GM23338 (cell line): ENCODE measurements around the gene IL1RAPL2. TPM values are rescaled to one million over a fixed set of nuclear protein-coding genes. Genes with fewer than 3 reads are reported as not detected.

Experiments
- ATAC-seq: fragments of 200-7000 bp; cut with Tn5 transposase; 3 replicates; pipeline ENCODE4 v1.9.1; 2020
- DNase-seq: peaks from one replicate; pipeline ENCODE4 v3.0.0-alpha.2; 2015; ENCODE audit warnings: low spot score
- H2AFZ ChIP-seq: fragments of 200-600 bp; sonication (generic); 2 replicates; pipeline ENCODE4 v1.8.0; 2016; ENCODE audit warnings: antibody characterized with exemption, mild to moderate bottlenecking, moderate library complexity
- H3F3A ChIP-seq: fragments of 200-600 bp; sonication (generic); replicated peaks from 2 replicates; pipeline ENCODE4 v1.8.0; 2017; ENCODE audit warnings: antibody characterized with exemption, mixed run types, low read depth
- H3K27ac ChIP-seq: fragments of 200-600 bp; sonication (generic); 2 replicates; pipeline ENCODE4 v1.6.1; 2016; ENCODE audit warnings: low read depth
- H3K27me3 ChIP-seq: fragments of 200-600 bp; sonication (generic); 2 replicates; pipeline ENCODE4 v1.8.0; 2016; ENCODE audit warnings: mild to moderate bottlenecking, mixed run types, moderate library complexity; ENCODE audit not compliant: insufficient read depth
- H3K36me3 ChIP-seq: fragments of 200-600 bp; sonication (generic); 2 replicates; pipeline ENCODE4 v1.8.0; 2016; ENCODE audit warnings: mild to moderate bottlenecking; ENCODE audit not compliant: insufficient read depth
- H3K4me1 ChIP-seq: fragments of 200-600 bp; sonication (generic); 2 replicates; pipeline ENCODE4 v1.8.0; 2016; ENCODE audit warnings: mild to moderate bottlenecking, moderate library complexity; ENCODE audit not compliant: insufficient read depth
- H3K4me2 ChIP-seq: fragments of 200-600 bp; sonication (generic); 2 replicates; pipeline ENCODE4 v1.7.1; 2017; ENCODE audit warnings: mixed run types
- H3K4me3 ChIP-seq: fragments of 200-600 bp; sonication (generic); 2 replicates; pipeline ENCODE4 v1.6.1; 2016; ENCODE audit warnings: mixed run types
- H3K79me2 ChIP-seq: fragments of 200-600 bp; sonication (generic); replicated peaks from 2 replicates; pipeline ENCODE4 v1.8.0; 2017; ENCODE audit warnings: mild to moderate bottlenecking; ENCODE audit not compliant: insufficient read depth
- H3K9me2 ChIP-seq: fragments of 200-600 bp; sonication (generic); 2 replicates; pipeline ENCODE4 v1.8.0; 2017; ENCODE audit not compliant: insufficient read depth
- H4K20me1 ChIP-seq: fragments of 200-600 bp; sonication (generic); replicated peaks from 2 replicates; pipeline ENCODE4 v1.8.0; 2017; ENCODE audit warnings: mild to moderate bottlenecking; ENCODE audit not compliant: insufficient read depth
- H3K27ac Mint-ChIP-seq: 2 replicates; pipeline ENCODE4 v1.8.0; 2020; ENCODE audit warnings: inconsistent platforms, mild to moderate bottlenecking, moderate library complexity, mixed read lengths
- H3K27me3 Mint-ChIP-seq: 3 replicates; pipeline ENCODE4 v1.8.0; 2022; ENCODE audit warnings: low read depth, mild to moderate bottlenecking, moderate library complexity, mixed read lengths, inconsistent platforms; ENCODE audit not compliant: insufficient read depth, poor library complexity
- H3K36me3 Mint-ChIP-seq: 3 replicates; pipeline ENCODE4 v1.8.0; 2021; ENCODE audit warnings: low read depth, mild to moderate bottlenecking, inconsistent platforms, moderate library complexity, mixed read lengths
- H3K4me1 Mint-ChIP-seq: 3 replicates; pipeline ENCODE4 v1.8.0; 2020; ENCODE audit warnings: mild to moderate bottlenecking, inconsistent platforms, mixed read lengths
- H3K4me3 Mint-ChIP-seq: 3 replicates; pipeline ENCODE4 v1.8.0; 2021; ENCODE audit warnings: moderate library complexity, mild to moderate bottlenecking, inconsistent platforms, mixed read lengths
- H3K9me3 Mint-ChIP-seq: 3 replicates; pipeline ENCODE4 v1.8.0; 2020; ENCODE audit warnings: moderate library complexity, mild to moderate bottlenecking, inconsistent platforms, mixed read lengths
- CREB1 ChIP-seq: fragments of 250-450 bp; sonication (Bioruptor Pico); IDR thresholded peaks from 2 replicates; pipeline ENCODE4 v1.5.0; 2020; ENCODE audit warnings: low read depth, mild to moderate bottlenecking, moderate library complexity
- CTCF ChIP-seq, 2 experiments: fragments of 200-600 bp in 1 of 2; sonication (generic) in 1 of 2; conservative IDR thresholded peaks; 2 replicates each; pipeline versions ENCODE4 v1.5.1 to v1.6.1; 2016 to 2017; ENCODE audit warnings: antibody characterized with exemption in 2 of 2, low read depth in 2 of 2, mild to moderate bottlenecking in 2 of 2, moderate library complexity in 1 of 2
- EZH2 ChIP-seq: fragments of 200-600 bp; sonication (generic); IDR thresholded peaks from one replicate; pipeline ENCODE4 v1.8.0; 2017; ENCODE audit warnings: antibody characterized with exemption, mild to moderate bottlenecking, low read depth; ENCODE audit not compliant: unreplicated experiment
- EZH2phosphoT487 ChIP-seq: fragments of 200-600 bp; sonication (generic); IDR thresholded peaks from one replicate; pipeline ENCODE4 v1.8.1; 2018; ENCODE audit warnings: antibody characterized with exemption; ENCODE audit not compliant: unreplicated experiment
- JUNB ChIP-seq: IDR thresholded peaks from one replicate; pipeline ENCODE4 v1.6.1; 2016; ENCODE audit warnings: antibody characterized with exemption; ENCODE audit not compliant: unreplicated experiment
- NANOG ChIP-seq: IDR thresholded peaks from 2 replicates; pipeline ENCODE4 v1.6.1; 2016; ENCODE audit warnings: antibody characterized with exemption, borderline replicate concordance
- POLR2AphosphoS5 ChIP-seq: IDR thresholded peaks from 2 replicates; pipeline ENCODE4 v1.6.1; 2016; ENCODE audit warnings: antibody characterized with exemption, low read depth
- REST ChIP-seq: IDR thresholded peaks from one replicate; pipeline ENCODE4 v1.6.1; 2018; ENCODE audit warnings: antibody characterized with exemption; ENCODE audit not compliant: unreplicated experiment
- STAT1 ChIP-seq: IDR thresholded peaks from one replicate; pipeline ENCODE4 v1.6.1; 2016; ENCODE audit warnings: antibody characterized with exemption; ENCODE audit not compliant: unreplicated experiment
- ZNF114 ChIP-seq: fragments of 250-450 bp; sonication (Bioruptor Pico); IDR thresholded peaks from 2 replicates; pipeline ENCODE4 v1.5.0; 2020; ENCODE audit warnings: mild to moderate bottlenecking, moderate library complexity
- ZNF331 ChIP-seq: fragments of 250-450 bp; sonication (Bioruptor Pico); IDR thresholded peaks from 2 replicates; pipeline ENCODE4 v1.5.0; 2020; ENCODE audit warnings: low read depth, mild to moderate bottlenecking, moderate library complexity
- polyA plus RNA-seq: library from polyadenylated mRNA; unstranded; fragments of >200 nt; fragmentation: Nextera tagmentation; extraction: Ambion mirVana; gene quantifications from 2 replicates; pipeline ENCODE4 v1.2.1, GENCODE V29; 2016
- total RNA-seq: library from RNA; depleted of rRNA; stranded (reverse); fragments of >200 nt; shearing (Covaris generic); gene quantifications from 2 replicates; pipeline ENCODE4 v1.2.3, GENCODE V29; 2014
- TF ChIP-seq, protein P1 (sequence below): IDR thresholded peaks from 2 replicates; pipeline ENCODE4 v1.6.1; 2016; ENCODE audit warnings: antibody characterized with exemption
- TF ChIP-seq, protein P2 (sequence below): fragments of 250-450 bp; sonication (Bioruptor Pico); IDR thresholded peaks from 2 replicates; pipeline ENCODE4 v1.5.0; 2020; ENCODE audit warnings: mild to moderate bottlenecking, moderate library complexity

The IL1RAPL2 gene
- total and polyA plus RNA-seq, 2 experiments from 2014 or later: 0.80 to 0.94 TPM

- H3K4me2 ChIP-seq: no peak overlapping the region
- peaks cover 9% of the 10 kb centered on the region; the same call in 1 of the 2 replicates for H3K4me1 ChIP-seq
- no peak overlapping the region for H3K4me3 ChIP-seq
- no peaks in the 10 kb centered on the region for H3K9me2 ChIP-seq
- Mint-ChIP-seq H3K4me3 (no peak overlapping the region), H3K27me3 (peaks cover 4% of the 10 kb centered on the region), H3K4me1 (peaks cover 19% of the 10 kb centered on the region; the same call in 2 of the 3 replicates), H3K27ac (no peak overlapping the region), H3K36me3 (no peaks in the 10 kb centered on the region), H3K9me3 (no peaks in the 10 kb centered on the region)
- H4K20me1 ChIP-seq: no peaks in the 10 kb centered on the region
- no peaks in the 10 kb centered on the region for H3K36me3 ChIP-seq
- no peak for TF ChIP-seq ZNF331 (CRISPR knock-in tag)
- TF ChIP-seq REST: no peak
- TF ChIP-seq JUNB: no peak
- TF ChIP-seq EZH2phosphoT487: no peak
- no peak for TF ChIP-seq POLR2AphosphoS5
- TF ChIP-seq, protein P1, sequence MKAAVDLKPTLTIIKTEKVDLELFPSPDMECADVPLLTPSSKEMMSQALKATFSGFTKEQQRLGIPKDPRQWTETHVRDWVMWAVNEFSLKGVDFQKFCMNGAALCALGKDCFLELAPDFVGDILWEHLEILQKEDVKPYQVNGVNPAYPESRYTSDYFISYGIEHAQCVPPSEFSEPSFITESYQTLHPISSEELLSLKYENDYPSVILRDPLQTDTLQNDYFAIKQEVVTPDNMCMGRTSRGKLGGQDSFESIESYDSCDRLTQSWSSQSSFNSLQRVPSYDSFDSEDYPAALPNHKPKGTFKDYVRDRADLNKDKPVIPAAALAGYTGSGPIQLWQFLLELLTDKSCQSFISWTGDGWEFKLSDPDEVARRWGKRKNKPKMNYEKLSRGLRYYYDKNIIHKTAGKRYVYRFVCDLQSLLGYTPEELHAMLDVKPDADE: no peak
- no peak for TF ChIP-seq ZNF114 (CRISPR knock-in tag)
- no peak for TF ChIP-seq NANOG
- TF ChIP-seq, protein P2, sequence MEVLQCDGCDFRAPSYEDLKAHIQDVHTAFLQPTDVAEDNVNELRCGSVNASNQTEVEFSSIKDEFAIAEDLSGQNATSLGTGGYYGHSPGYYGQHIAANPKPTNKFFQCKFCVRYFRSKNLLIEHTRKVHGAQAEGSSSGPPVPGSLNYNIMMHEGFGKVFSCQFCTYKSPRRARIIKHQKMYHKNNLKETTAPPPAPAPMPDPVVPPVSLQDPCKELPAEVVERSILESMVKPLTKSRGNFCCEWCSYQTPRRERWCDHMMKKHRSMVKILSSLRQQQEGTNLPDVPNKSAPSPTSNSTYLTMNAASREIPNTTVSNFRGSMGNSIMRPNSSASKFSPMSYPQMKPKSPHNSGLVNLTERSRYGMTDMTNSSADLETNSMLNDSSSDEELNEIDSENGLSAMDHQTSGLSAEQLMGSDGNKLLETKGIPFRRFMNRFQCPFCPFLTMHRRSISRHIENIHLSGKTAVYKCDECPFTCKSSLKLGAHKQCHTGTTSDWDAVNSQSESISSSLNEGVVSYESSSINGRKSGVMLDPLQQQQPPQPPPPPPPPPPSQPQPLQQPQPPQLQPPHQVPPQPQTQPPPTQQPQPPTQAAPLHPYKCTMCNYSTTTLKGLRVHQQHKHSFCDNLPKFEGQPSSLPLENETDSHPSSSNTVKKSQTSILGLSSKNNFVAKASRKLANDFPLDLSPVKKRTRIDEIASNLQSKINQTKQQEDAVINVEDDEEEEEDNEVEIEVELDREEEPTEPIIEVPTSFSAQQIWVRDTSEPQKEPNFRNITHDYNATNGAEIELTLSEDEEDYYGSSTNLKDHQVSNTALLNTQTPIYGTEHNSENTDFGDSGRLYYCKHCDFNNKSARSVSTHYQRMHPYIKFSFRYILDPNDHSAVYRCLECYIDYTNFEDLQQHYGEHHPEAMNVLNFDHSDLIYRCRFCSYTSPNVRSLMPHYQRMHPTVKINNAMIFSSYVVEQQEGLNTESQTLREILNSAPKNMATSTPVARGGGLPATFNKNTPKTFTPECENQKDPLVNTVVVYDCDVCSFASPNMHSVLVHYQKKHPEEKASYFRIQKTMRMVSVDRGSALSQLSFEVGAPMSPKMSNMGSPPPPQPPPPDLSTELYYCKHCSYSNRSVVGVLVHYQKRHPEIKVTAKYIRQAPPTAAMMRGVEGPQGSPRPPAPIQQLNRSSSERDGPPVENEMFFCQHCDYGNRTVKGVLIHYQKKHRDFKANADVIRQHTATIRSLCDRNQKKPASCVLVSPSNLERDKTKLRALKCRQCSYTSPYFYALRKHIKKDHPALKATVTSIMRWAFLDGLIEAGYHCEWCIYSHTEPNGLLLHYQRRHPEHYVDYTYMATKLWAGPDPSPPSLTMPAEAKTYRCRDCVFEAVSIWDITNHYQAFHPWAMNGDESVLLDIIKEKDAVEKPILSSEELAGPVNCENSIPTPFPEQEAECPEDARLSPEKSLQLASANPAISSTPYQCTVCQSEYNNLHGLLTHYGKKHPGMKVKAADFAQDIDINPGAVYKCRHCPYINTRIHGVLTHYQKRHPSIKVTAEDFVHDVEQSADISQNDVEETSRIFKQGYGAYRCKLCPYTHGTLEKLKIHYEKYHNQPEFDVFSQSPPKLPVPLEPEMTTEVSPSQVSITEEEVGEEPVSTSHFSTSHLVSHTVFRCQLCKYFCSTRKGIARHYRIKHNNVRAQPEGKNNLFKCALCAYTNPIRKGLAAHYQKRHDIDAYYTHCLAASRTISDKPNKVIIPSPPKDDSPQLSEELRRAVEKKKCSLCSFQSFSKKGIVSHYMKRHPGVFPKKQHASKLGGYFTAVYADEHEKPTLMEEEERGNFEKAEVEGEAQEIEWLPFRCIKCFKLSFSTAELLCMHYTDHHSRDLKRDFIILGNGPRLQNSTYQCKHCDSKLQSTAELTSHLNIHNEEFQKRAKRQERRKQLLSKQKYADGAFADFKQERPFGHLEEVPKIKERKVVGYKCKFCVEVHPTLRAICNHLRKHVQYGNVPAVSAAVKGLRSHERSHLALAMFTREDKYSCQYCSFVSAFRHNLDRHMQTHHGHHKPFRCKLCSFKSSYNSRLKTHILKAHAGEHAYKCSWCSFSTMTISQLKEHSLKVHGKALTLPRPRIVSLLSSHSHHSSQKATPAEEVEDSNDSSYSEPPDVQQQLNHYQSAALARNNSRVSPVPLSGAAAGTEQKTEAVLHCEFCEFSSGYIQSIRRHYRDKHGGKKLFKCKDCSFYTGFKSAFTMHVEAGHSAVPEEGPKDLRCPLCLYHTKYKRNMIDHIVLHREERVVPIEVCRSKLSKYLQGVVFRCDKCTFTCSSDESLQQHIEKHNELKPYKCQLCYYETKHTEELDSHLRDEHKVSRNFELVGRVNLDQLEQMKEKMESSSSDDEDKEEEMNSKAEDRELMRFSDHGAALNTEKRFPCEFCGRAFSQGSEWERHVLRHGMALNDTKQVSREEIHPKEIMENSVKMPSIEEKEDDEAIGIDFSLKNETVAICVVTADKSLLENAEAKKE (CRISPR knock-in tag): no peak
- TF ChIP-seq STAT1: no peak
- TF ChIP-seq CTCF (conservative IDR thresholded peaks at IDR 0.05; ENCODE audit: low read depth in 2 of 2): no peak
- no peak for TF ChIP-seq EZH2
- TF ChIP-seq CREB1 (CRISPR knock-in tag): no peak
- H3K27ac ChIP-seq: no peak overlapping the region
- no peaks in the 10 kb centered on the region for H3K79me2 ChIP-seq
- no peaks in the 10 kb centered on the region for H3F3A ChIP-seq
- no peak overlapping the region for H2AFZ ChIP-seq
- DNase-seq: no peak
- H3K27me3 ChIP-seq: no peaks in the 10 kb centered on the region
- no peak for ATAC-seq
These were observed 395.9 kb downstream of the IL1RAPL2 start for GRCh38 chrX:104961926-104962325.
